ENCODE results near the gene PCOLCE2. TPM values are rescaled to one million over a fixed set of nuclear protein-coding genes. Genes with fewer than 3 reads are reported as not detected.

Gene PCOLCE2
- total and polyA plus RNA-seq, 8 donors = 1.3 to 21.2 (median 2.9) TPM

DNA sequence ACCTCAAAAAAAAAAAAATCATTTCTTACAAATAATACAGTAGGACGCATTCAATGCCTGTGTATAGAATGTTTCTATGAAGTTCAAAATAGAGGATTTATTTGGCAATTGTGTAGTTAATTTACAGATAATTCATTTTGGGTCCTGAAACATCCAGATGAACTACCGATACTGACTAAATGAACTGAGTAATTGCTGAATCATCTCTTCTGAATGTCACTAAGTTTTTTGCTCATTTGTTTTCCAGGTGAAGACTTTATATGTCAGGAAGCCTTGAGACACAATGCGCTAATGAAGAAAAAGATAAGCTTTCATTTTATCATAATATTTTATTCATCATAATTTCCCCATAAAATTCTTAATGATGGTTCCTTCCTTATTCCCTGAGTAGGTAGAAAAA, 39.7 kb downstream of the PCOLCE2 start:
- intact Hi-C loops (cut with DNase I) = no loop called here
- DNase-seq (no peak), ATAC-seq (no peak)
- H3K4me3 ChIP-seq = no peak overlapping the region
- no peaks in the 10 kb centered on the region for H3K27me3 ChIP-seq
- H3K4me1 ChIP-seq = peaks cover 13 to 45% of the 10 kb centered on the region in 2 donors
- H3K27ac ChIP-seq = peak overlapping the region in 1 of 2 donors; percentile 83
- TF ChIP-seq, protein P1, sequence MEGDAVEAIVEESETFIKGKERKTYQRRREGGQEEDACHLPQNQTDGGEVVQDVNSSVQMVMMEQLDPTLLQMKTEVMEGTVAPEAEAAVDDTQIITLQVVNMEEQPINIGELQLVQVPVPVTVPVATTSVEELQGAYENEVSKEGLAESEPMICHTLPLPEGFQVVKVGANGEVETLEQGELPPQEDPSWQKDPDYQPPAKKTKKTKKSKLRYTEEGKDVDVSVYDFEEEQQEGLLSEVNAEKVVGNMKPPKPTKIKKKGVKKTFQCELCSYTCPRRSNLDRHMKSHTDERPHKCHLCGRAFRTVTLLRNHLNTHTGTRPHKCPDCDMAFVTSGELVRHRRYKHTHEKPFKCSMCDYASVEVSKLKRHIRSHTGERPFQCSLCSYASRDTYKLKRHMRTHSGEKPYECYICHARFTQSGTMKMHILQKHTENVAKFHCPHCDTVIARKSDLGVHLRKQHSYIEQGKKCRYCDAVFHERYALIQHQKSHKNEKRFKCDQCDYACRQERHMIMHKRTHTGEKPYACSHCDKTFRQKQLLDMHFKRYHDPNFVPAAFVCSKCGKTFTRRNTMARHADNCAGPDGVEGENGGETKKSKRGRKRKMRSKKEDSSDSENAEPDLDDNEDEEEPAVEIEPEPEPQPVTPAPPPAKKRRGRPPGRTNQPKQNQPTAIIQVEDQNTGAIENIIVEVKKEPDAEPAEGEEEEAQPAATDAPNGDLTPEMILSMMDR (IDR thresholded peaks at IDR 0.05) = no peak
- no peaks in the 10 kb centered on the region for H3K36me3 ChIP-seq
- H3K9me3 ChIP-seq = no peaks in the 10 kb centered on the region

DNA sequence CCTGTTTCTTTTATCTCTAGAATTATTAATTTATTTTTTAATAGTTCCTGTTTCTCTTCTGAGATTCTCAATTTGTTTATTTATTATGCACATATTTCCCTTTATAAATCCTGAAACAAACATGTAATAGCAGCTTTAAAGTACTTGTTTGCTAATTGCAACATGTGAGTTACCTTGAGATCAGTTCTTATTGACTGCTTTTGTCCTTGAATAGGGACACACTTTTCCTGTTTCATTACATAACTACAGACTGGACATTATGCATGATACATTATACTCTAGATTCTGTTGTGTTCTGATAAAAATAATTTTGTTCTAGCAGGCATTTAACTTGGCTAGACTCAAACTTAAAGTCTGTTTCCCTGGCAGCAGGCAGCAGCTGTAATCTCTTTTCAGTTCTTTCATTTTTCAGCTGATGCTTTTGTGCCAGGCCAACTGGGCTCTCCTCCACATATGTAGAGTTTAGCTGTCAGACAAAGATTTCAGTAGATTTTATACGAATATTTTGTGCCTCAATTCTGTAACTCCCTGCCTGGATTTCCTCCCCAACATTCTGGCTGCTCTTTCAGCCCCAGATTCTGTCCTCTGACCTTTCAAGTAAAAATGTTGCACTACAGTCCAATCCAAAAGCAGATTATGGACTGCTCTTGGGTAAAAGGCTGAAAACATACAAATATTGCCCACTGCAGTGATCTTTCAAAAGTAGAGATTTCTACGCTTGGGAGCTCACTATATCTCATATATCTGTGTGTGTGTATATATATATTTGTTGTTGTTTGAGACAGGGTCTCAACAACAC, 41.9 kb downstream of the PCOLCE2 start:
- no peaks in the 10 kb centered on the region for H3K36me3 ChIP-seq
- DNase-seq (peak in 2 of 4 donors; percentile 18 to 28), ATAC-seq (no peak)
- intact Hi-C loops (cut with DNase I) = no loop called here
- H3K27ac ChIP-seq = no peak overlapping the region
- TF ChIP-seq, protein P1 (IDR thresholded peaks at IDR 0.05) = no peak
- no peaks in the 10 kb centered on the region for H3K9me3 ChIP-seq
- H3K4me1 ChIP-seq = peaks cover 6 to 27% of the 10 kb centered on the region in 2 donors
- H3K27me3 ChIP-seq = no peaks in the 10 kb centered on the region
- no peak overlapping the region for H3K4me3 ChIP-seq

DNA sequence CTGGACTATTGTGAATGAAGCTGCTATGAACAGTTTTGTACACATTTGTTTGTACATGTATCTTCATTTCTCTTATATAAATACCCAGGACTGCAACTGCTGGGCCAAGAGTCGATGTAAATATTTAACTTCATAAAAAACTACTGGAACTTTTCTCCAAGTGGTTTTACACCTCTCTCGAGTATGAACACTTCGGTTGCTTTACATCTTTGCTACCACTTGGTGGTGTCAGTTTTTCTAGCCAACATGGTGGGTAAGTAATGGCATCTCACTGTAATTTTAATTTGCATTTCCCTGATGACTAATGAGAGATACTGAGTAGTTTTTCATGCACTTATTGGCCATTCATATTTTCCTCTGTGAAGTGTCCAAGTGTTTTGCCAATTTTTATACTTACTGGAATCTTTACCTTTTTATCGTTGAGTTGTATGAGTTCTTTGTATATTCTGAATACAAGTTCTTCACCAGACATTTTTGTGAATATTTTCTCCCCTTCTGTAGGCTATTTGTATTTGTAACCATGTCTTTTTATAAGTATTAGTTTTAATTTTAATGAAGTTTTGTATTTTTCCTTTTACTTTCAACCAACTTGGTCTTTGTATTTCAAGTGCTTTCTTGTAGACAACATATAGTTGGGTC, 44.4 kb downstream of the PCOLCE2 start:
- no peaks in the 10 kb centered on the region for H3K27me3 ChIP-seq
- H3K27ac ChIP-seq = no peak overlapping the region
- TF ChIP-seq, protein P1 (IDR thresholded peaks at IDR 0.05) = peak; percentile 27 to 38
- H3K4me3 ChIP-seq = no peak overlapping the region
- no peaks in the 10 kb centered on the region for H3K9me3 ChIP-seq
- ATAC-seq = peak; percentile 73
- intact Hi-C loops (cut with DNase I) = no loop called here
- peaks cover 0 to 5% of the 10 kb centered on the region in 2 donors for H3K4me1 ChIP-seq
- no peak for DNase-seq
- no peaks in the 10 kb centered on the region for H3K36me3 ChIP-seq

DNA sequence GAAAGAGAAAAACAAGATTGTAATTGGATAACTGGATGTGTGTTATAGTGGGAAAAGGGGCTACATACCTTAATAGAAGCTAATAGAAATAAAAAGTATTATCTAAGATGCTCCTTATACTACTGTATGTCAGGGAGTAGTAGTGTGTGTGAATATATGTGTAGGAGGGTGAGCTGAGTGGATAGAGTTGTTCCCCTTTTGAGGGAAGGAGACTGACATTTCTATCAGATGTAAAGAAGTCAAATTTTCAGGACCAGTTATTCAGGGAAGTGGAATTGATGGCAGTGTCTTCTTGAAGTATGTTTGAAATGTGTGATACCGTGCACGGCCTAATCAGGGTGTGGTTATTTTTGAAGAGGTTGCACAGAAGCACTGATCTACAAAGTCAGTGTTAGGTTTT, 49.1 kb downstream of the PCOLCE2 start:
- DNase-seq (no peak), ATAC-seq (no peak)
- intact Hi-C loops (cut with DNase I) = no loop called here
- Histone ChIP-seq H3K36me3 (no peaks in the 10 kb centered on the region), H3K9me3 (no peaks in the 10 kb centered on the region), H3K4me1 (no peaks in the 10 kb centered on the region), H3K27me3 (no peaks in the 10 kb centered on the region), H3K27ac (no peak overlapping the region), H3K4me3 (no peak overlapping the region)
- TF ChIP-seq, protein P1 (IDR thresholded peaks at IDR 0.05) = no peak

DNA sequence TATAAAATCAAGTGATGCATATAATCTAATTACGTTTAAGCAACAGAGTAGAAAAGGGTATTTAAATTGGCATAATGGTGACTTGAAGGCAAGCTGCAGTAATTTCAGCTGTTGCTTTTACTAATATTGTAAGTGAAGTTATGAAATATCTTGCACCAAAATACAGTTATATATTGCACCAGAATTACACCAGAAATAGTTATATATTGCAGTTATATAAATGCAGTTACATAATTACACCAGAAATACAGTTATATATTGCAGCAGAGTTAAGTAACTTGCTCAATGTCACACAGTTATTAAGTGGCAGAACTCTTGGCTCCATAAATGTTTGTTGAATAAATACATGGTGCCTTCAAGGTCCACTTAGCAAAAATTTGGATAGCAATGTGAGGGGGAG, 51.4 kb downstream of the PCOLCE2 start:
- H3K27ac ChIP-seq = no peak overlapping the region
- intact Hi-C loops (cut with DNase I) = no loop called here
- no peak overlapping the region for H3K4me3 ChIP-seq
- H3K9me3 ChIP-seq = no peaks in the 10 kb centered on the region
- TF ChIP-seq, protein P1 (IDR thresholded peaks at IDR 0.05) = no peak
- no peaks in the 10 kb centered on the region for H3K27me3 ChIP-seq
- ATAC-seq = no peak
- H3K4me1 ChIP-seq = no peaks in the 10 kb centered on the region
- H3K36me3 ChIP-seq = no peaks in the 10 kb centered on the region
- DNase-seq = no peak

Data from left lung (tissue), 10 donors.